PC-3 (cell line): Measurements from ENCODE around the gene CCR5AS.
"Not testable (repeated sequence)": the region's sequence is repeated elsewhere in the genome, so short reads cannot be mapped to it uniquely, and the experiment has no call there.

Experiments used
- CTCF ChIP-seq: fragments of 300-600 bp; sonication (generic); conservative IDR thresholded peaks from 2 replicates; pipeline ENCODE4 v1.5.1; 2017; ENCODE audit warnings: antibody characterized with exemption, low read depth, mild to moderate bottlenecking, low read length
- EZH2phosphoT487 ChIP-seq: fragments of 300-600 bp; sonication (generic); IDR thresholded peaks from 2 replicates; pipeline ENCODE4 v1.6.1; 2018; ENCODE audit warnings: mild to moderate bottlenecking, antibody characterized with exemption, low read length, borderline replicate concordance

DNA sequence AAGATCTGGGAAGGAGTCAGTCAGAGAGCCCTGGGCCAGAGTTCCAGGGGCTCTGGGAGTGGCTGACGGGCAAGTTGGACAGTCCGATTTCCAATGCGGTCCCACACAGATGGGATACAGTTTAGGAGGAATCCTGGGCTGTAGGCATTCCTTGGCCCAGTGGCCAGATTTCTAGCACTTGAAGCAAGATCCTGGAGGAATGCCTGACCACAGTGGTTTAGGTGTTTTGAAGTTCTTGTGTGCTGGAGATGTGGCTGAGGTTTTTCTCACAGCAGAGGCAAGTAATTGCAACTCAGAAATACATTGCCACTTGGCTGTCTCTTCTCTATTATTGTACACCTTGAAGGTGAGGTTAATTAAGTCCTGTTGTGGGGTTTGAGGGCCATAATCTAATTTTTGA lies 76.2 kb downstream of the CCR5AS start:
- not testable (repeated sequence) for TF ChIP-seq CTCF, EZH2phosphoT487
